WTC11 (cell line): Measurements from ENCODE around the gene SLC16A14. TPM values are rescaled to one million over a fixed set of nuclear protein-coding genes. Genes with fewer than 3 reads are reported as not detected.

ENCODE experiments used
- ATAC-seq: fragments of 200-7000 bp; cut with Tn5 transposase; 2 replicates; pipeline ENCODE4 v1.10.0; 2021; ENCODE audit warnings: mild to moderate bottlenecking, moderate library complexity
- CTCF ChIA-PET: fragments of 300-600 bp; sonication (Branson Sonifier 250); formaldehyde crosslinking; loops from one replicate; lab custom pipeline; 2021; ENCODE audit warnings: antibody characterized with exemption; lab: Charles Lee
- POLR2A ChIA-PET: fragments of 350-600 bp; sonication (Branson Sonifier 250); formaldehyde crosslinking; loops from one replicate; lab custom pipeline; 2021; ENCODE audit warnings: antibody characterized with exemption; lab: Charles Lee
- DNase-seq: peaks from one replicate; pipeline ENCODE4 v3.0.0; 2021; ENCODE audit warnings: low spot score
- H3K27ac Mint-ChIP-seq: 2 replicates; pipeline ENCODE4 v1.8.0; 2021; ENCODE audit warnings: mixed read lengths
- H3K27me3 Mint-ChIP-seq: 2 replicates; pipeline ENCODE4 v1.8.0; 2021; ENCODE audit warnings: low read depth, mild to moderate bottlenecking, moderate library complexity, mixed read lengths
- H3K36me3 Mint-ChIP-seq: 2 replicates; pipeline ENCODE4 v1.8.0; 2021; ENCODE audit warnings: mixed read lengths
- H3K4me1 Mint-ChIP-seq: 2 replicates; pipeline ENCODE4 v1.8.0; 2022; ENCODE audit warnings: mixed read lengths
- H3K4me3 Mint-ChIP-seq: 2 replicates; pipeline ENCODE4 v1.8.0; 2021; ENCODE audit warnings: mild to moderate bottlenecking, moderate library complexity, mixed read lengths
- H3K9me3 Mint-ChIP-seq: 2 replicates; pipeline ENCODE4 v1.8.0; 2021; ENCODE audit warnings: mixed read lengths
- ELF4 ChIP-seq: sonication (generic); formaldehyde crosslinking; IDR thresholded peaks from 2 replicates; pipeline ENCODE4 v1.8.1; 2022; ENCODE audit warnings: low read depth, mild to moderate bottlenecking, moderate library complexity, missing genetic modification reagents
- EMX1 ChIP-seq: fragments of 250-450 bp; sonication (Bioruptor Pico); IDR thresholded peaks from 2 replicates; pipeline ENCODE4 v1.8.0; 2021; ENCODE audit warnings: mild to moderate bottlenecking
- FOXP1 ChIP-seq: sonication (generic); formaldehyde crosslinking; IDR thresholded peaks from 2 replicates; pipeline ENCODE4 v1.8.0; 2022; ENCODE audit warnings: missing genetic modification reagents, mild to moderate bottlenecking, moderate library complexity, borderline replicate concordance
- GABPB1 ChIP-seq: sonication (generic); formaldehyde crosslinking; IDR thresholded peaks from 2 replicates; pipeline ENCODE4 v1.8.1; 2023; ENCODE audit warnings: mild to moderate bottlenecking, missing genetic modification reagents
- HMGA2 ChIP-seq: fragments of 250-450 bp; sonication (Bioruptor Pico); IDR thresholded peaks from 2 replicates; pipeline ENCODE4 v1.4.0; 2021; ENCODE audit warnings: mild to moderate bottlenecking, moderate library complexity
- JAZF1 ChIP-seq: fragments of 250-450 bp; sonication (Bioruptor Pico); IDR thresholded peaks from 2 replicates; pipeline ENCODE4 v1.9.0; 2021; ENCODE audit warnings: moderate library complexity, mild to moderate bottlenecking, inconsistent platforms
- KAT7 ChIP-seq: sonication (generic); formaldehyde crosslinking; IDR thresholded peaks from 2 replicates; pipeline ENCODE4 v1.8.1; 2023; ENCODE audit warnings: missing genetic modification reagents, mild to moderate bottlenecking, borderline replicate concordance
- NR1H2 ChIP-seq: sonication (generic); formaldehyde crosslinking; IDR thresholded peaks from 2 replicates; pipeline ENCODE4 v1.9.0; 2021; ENCODE audit warnings: mild to moderate bottlenecking, moderate library complexity, missing genetic modification reagents
- NR2C2 ChIP-seq: sonication (generic); formaldehyde crosslinking; IDR thresholded peaks from 2 replicates; pipeline ENCODE4 v1.8.0; 2022; ENCODE audit warnings: mild to moderate bottlenecking, missing genetic modification reagents
- TEAD4 ChIP-seq: sonication (generic); formaldehyde crosslinking; IDR thresholded peaks from 2 replicates; pipeline ENCODE4 v1.8.0; 2022; ENCODE audit warnings: mild to moderate bottlenecking, missing genetic modification reagents
- ZNF232 ChIP-seq: sonication (generic); formaldehyde crosslinking; IDR thresholded peaks from 2 replicates; pipeline ENCODE4 v1.8.0; 2022; ENCODE audit warnings: mild to moderate bottlenecking, missing genetic modification reagents
- total RNA-seq: library from RNA; stranded (reverse); gene quantifications from 3 replicates; pipeline ENCODE4 v1.2.3, GENCODE V29; 2021
- TF ChIP-seq, protein P1 (sequence below): sonication (generic); formaldehyde crosslinking; IDR thresholded peaks from 2 replicates; pipeline ENCODE4 v1.8.1; 2023; ENCODE audit warnings: mild to moderate bottlenecking, missing genetic modification reagents
- TF ChIP-seq, protein P2 (sequence below): fragments of 250-450 bp; sonication (Bioruptor Pico); IDR thresholded peaks from 2 replicates; pipeline ENCODE4 v2.1.2; 2022; ENCODE audit warnings: mild to moderate bottlenecking, moderate library complexity
- TF ChIP-seq, protein P3 (sequence below): sonication (generic); formaldehyde crosslinking; conservative IDR thresholded peaks from 2 replicates; pipeline ENCODE4 v1.8.1; 2023; ENCODE audit warnings: mild to moderate bottlenecking, low read depth, missing genetic modification reagents, moderate library complexity
- TF ChIP-seq, protein P4 (sequence below): sonication (generic); formaldehyde crosslinking; IDR thresholded peaks from 2 replicates; pipeline ENCODE4 v1.8.0; 2023; ENCODE audit warnings: missing genetic modification reagents
- TF ChIP-seq, protein P5 (sequence below): sonication (generic); formaldehyde crosslinking; IDR thresholded peaks from 2 replicates; pipeline ENCODE4 v1.8.0; 2022; ENCODE audit warnings: missing genetic modification reagents
- TF ChIP-seq, protein P6 (sequence below): sonication (generic); formaldehyde crosslinking; IDR thresholded peaks from 2 replicates; pipeline ENCODE4 v1.8.1; 2022; ENCODE audit warnings: mild to moderate bottlenecking, moderate library complexity, missing genetic modification reagents

The SLC16A14 gene
- total RNA-seq, 1 experiment from 2014 or later = 1.7 TPM

DNA sequence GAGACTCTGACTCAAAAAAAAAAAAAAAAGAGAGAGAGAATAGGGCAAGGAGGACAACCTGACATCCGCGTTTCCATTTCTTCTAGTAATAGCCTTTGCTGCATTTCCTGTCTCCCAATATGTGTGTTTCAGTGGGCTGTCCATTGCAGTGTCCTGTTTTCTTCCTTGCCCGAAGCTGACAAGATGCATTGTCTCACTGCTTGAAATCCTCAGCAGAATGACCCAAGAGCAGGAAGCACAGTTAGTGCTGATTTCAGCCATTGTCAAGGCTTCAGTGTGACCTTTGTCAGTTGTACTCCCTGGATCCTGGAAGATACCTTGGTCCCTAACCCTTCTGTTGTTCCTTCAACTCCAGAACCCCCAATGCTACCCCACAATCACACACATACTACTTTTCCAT is 71.2 kb downstream of the SLC16A14 start:
- Mint-ChIP-seq H3K27me3 (no peaks in the 10 kb centered on the region), H3K27ac (no peak overlapping the region), H3K36me3 (no peaks in the 10 kb centered on the region; the same call in 1 of the 2 replicates), H3K4me1 (no peaks in the 10 kb centered on the region), H3K9me3 (no peaks in the 10 kb centered on the region), H3K4me3 (no peak overlapping the region)
- ATAC-seq = no peak
- no peak for DNase-seq
- ChIA-PET CTCF (no interaction called here), POLR2A (no interaction called here)
- TF ChIP-seq ELF4 (CRISPR knock-in tag) (no peak), ZNF232 (CRISPR knock-in tag) (no peak), FOXP1 (CRISPR knock-in tag) (no peak), HMGA2 (CRISPR knock-in tag) (no peak), JAZF1 (CRISPR knock-in tag) (no peak), TEAD4 (no peak), GABPB1 (no peak)
- TF ChIP-seq, protein P1, sequence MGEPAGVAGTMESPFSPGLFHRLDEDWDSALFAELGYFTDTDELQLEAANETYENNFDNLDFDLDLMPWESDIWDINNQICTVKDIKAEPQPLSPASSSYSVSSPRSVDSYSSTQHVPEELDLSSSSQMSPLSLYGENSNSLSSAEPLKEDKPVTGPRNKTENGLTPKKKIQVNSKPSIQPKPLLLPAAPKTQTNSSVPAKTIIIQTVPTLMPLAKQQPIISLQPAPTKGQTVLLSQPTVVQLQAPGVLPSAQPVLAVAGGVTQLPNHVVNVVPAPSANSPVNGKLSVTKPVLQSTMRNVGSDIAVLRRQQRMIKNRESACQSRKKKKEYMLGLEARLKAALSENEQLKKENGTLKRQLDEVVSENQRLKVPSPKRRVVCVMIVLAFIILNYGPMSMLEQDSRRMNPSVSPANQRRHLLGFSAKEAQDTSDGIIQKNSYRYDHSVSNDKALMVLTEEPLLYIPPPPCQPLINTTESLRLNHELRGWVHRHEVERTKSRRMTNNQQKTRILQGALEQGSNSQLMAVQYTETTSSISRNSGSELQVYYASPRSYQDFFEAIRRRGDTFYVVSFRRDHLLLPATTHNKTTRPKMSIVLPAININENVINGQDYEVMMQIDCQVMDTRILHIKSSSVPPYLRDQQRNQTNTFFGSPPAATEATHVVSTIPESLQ = no peak
- TF ChIP-seq, protein P2, sequence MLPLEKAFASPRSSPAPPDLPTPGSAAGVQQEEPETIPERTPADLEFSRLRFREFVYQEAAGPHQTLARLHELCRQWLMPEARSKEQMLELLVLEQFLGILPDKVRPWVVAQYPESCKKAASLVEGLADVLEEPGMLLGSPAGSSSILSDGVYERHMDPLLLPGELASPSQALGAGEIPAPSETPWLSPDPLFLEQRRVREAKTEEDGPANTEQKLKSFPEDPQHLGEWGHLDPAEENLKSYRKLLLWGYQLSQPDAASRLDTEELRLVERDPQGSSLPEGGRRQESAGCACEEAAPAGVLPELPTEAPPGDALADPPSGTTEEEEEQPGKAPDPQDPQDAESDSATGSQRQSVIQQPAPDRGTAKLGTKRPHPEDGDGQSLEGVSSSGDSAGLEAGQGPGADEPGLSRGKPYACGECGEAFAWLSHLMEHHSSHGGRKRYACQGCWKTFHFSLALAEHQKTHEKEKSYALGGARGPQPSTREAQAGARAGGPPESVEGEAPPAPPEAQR = no peak
- TF ChIP-seq, protein P3, sequence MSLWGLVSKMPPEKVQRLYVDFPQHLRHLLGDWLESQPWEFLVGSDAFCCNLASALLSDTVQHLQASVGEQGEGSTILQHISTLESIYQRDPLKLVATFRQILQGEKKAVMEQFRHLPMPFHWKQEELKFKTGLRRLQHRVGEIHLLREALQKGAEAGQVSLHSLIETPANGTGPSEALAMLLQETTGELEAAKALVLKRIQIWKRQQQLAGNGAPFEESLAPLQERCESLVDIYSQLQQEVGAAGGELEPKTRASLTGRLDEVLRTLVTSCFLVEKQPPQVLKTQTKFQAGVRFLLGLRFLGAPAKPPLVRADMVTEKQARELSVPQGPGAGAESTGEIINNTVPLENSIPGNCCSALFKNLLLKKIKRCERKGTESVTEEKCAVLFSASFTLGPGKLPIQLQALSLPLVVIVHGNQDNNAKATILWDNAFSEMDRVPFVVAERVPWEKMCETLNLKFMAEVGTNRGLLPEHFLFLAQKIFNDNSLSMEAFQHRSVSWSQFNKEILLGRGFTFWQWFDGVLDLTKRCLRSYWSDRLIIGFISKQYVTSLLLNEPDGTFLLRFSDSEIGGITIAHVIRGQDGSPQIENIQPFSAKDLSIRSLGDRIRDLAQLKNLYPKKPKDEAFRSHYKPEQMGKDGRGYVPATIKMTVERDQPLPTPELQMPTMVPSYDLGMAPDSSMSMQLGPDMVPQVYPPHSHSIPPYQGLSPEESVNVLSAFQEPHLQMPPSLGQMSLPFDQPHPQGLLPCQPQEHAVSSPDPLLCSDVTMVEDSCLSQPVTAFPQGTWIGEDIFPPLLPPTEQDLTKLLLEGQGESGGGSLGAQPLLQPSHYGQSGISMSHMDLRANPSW (CRISPR knock-in tag) = no peak
- TF ChIP-seq, protein P4, sequence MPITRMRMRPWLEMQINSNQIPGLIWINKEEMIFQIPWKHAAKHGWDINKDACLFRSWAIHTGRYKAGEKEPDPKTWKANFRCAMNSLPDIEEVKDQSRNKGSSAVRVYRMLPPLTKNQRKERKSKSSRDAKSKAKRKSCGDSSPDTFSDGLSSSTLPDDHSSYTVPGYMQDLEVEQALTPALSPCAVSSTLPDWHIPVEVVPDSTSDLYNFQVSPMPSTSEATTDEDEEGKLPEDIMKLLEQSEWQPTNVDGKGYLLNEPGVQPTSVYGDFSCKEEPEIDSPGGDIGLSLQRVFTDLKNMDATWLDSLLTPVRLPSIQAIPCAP (CRISPR knock-in tag) = no peak

DNA sequence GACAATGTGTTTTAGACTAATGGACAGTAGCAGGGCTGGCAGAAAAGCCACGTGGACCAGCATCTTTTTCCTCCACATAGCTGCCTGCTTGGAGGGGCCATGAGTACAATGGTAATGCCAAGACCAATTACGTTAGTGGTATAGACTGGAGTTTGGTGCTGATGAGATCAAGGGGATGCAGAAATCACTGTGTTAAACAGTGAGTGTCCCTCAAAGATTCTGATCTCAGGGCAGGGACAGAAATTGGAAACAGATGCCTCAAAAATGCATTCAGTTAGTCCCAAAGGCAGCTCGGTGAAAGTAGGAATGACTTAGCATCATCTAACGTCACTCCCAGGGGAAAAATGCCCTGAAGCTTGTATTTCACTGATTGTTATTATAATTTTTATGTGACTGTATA is 72.4 kb downstream of the SLC16A14 start:
- TF ChIP-seq NR1H2 (CRISPR knock-in tag) (no peak), NR2C2 (CRISPR knock-in tag) (no peak), GABPB1 (no peak), EMX1 (CRISPR knock-in tag) (no peak), KAT7 (CRISPR knock-in tag) (no peak)
- TF ChIP-seq, protein P5, sequence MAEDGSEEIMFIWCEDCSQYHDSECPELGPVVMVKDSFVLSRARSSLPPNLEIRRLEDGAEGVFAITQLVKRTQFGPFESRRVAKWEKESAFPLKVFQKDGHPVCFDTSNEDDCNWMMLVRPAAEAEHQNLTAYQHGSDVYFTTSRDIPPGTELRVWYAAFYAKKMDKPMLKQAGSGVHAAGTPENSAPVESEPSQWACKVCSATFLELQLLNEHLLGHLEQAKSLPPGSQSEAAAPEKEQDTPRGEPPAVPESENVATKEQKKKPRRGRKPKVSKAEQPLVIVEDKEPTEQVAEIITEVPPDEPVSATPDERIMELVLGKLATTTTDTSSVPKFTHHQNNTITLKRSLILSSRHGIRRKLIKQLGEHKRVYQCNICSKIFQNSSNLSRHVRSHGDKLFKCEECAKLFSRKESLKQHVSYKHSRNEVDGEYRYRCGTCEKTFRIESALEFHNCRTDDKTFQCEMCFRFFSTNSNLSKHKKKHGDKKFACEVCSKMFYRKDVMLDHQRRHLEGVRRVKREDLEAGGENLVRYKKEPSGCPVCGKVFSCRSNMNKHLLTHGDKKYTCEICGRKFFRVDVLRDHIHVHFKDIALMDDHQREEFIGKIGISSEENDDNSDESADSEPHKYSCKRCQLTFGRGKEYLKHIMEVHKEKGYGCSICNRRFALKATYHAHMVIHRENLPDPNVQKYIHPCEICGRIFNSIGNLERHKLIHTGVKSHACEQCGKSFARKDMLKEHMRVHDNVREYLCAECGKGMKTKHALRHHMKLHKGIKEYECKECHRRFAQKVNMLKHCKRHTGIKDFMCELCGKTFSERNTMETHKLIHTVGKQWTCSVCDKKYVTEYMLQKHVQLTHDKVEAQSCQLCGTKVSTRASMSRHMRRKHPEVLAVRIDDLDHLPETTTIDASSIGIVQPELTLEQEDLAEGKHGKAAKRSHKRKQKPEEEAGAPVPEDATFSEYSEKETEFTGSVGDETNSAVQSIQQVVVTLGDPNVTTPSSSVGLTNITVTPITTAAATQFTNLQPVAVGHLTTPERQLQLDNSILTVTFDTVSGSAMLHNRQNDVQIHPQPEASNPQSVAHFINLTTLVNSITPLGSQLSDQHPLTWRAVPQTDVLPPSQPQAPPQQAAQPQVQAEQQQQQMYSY = no peak
- TF ChIP-seq, protein P6, sequence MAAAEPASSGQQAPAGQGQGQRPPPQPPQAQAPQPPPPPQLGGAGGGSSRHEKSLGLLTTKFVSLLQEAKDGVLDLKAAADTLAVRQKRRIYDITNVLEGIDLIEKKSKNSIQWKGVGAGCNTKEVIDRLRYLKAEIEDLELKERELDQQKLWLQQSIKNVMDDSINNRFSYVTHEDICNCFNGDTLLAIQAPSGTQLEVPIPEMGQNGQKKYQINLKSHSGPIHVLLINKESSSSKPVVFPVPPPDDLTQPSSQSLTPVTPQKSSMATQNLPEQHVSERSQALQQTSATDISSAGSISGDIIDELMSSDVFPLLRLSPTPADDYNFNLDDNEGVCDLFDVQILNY (CRISPR knock-in tag) = no peak
- Mint-ChIP-seq H3K27me3 (no peaks in the 10 kb centered on the region), H3K27ac (no peak overlapping the region), H3K36me3 (peaks cover 2% of the 10 kb centered on the region; the same call in 1 of the 2 replicates), H3K9me3 (0 out of 2 replicates have a peak, but pooled peaks cover 3% of the 10 kb centered on the region), H3K4me1 (no peaks in the 10 kb centered on the region), H3K4me3 (no peak overlapping the region)
- no peak for ATAC-seq
- DNase-seq = no peak
- ChIA-PET POLR2A (no interaction called here), CTCF (no interaction called here)
